HG03039 (cell line): ENCODE results near the gene CNMD.
"Not testable (repeated sequence)": the region's sequence is repeated elsewhere in the genome, so short reads cannot be mapped to it uniquely, and the experiment has no call there.

Experiments used
- ATAC-seq: cut with Tn5 transposase; IDR thresholded peaks from one replicate; pipeline ENCODE4 v1.9.1; 2021; ENCODE audit warnings: mild to moderate bottlenecking, moderate library complexity; ENCODE audit not compliant: unreplicated experiment

The CNMD gene

GRCh38 chr13:52746141-52746540 is 6.5 kb upstream of the CNMD start:
- ATAC-seq = no peak

GRCh38 chr13:52744842-52745375 is 5.3 kb upstream of the CNMD start:
- no peak for ATAC-seq

- no peak for ATAC-seq
Observed at GRCh38 chr13:52743988-52744387, 4.4 kb upstream of the CNMD start.

DNA sequence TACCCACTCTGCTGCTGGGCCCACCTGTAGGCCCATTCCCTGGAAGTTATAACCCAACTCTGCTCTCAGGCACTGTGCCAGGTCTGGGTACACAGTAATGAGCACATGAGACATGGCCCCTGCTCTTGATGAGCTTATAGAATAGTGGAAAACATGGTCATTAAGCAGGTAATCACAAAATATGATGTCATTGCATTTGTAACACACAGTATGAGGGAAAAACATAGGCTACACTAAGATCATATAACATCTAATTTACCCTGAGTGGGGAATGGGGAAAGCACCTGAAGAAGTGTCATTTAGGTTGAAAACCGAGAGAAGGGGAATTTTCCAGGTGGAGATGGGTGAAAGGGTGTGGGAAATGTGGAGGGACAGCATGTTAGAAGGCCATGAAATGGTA is 3.9 kb upstream of the CNMD start:
- no peak for ATAC-seq

DNA sequence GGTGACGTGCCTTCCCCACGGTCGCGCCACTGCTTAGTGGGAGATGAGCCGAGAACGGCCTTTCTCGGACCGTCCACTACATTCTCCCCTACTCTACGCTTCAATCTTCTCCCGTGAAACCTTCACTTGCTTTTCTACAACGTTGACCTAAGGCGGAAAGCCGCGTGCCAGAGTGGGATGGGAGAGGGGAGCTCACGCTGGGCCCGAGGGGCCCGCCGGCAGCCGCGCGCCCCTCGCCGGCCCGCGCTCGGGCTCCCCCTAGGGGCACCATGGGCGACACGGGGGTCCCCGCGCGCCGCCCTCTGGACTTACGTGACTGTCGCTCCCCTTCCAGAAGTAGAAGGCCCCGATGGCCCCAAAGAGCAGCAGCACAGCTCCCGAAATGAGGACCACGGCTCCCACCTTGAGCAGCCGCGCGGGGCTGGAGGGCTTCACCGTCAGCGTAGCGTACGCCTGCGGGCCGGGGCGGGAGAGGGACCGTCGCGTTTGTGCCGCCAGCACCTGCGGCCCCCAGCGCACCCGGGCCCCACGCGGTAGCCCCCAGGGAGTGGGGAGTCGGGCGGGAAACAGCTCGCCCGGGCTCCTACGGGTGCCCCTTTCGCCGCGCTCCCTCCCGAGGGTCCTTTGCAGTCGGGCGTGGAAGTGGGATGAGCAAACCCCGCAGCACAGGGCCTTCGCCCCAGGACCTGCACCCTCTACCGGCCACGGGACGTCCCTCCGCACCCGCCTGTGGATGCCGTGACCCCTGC is 727 bp downstream of the CNMD start:
- no peak for ATAC-seq

- ATAC-seq = no peak
Observed at GRCh38 chr13:52737965-52738364, 1.7 kb downstream of the CNMD start.

- ATAC-seq = no peak
Observed at GRCh38 chr13:52737451-52737850, 2.2 kb downstream of the CNMD start.

GRCh38 chr13:52736891-52737290 is 2.7 kb downstream of the CNMD start:
- ATAC-seq = no peak

DNA sequence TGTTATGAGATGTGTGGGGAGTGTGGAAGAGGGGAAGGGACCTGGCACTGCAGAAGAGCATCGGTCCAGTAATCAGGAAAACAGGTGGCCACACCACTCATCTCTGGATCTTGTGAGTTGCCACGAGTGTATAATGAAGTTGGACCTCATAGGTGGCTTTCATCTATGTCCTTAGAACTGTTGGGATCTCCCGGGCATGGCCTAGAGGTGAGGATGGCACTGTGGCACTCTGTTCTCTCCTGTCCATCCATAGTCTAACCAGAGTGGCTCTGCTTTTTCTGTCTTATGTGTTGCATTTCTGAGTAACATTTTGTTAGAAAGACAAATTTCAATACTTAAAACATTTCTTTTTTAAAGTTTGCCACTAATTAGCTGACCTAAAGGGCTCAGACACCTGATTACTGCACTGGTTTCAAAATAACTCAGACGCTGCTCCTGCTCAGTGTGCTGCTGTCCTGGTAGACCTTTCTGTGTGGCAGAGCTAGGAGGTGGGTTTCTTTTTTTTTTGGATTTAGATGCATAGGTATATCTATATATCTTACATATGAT is 5.5 kb downstream of the CNMD start:
- no peak for ATAC-seq

- ATAC-seq = no peak
Observed at GRCh38 chr13:52726258-52726657, 13.4 kb downstream of the CNMD start.

GRCh38 chr13:52725302-52725701 is 14.3 kb downstream of the CNMD start:
- no peak for ATAC-seq

GRCh38 chr13:52723181-52723580 is 16.4 kb downstream of the CNMD start:
- no peak for ATAC-seq

DNA sequence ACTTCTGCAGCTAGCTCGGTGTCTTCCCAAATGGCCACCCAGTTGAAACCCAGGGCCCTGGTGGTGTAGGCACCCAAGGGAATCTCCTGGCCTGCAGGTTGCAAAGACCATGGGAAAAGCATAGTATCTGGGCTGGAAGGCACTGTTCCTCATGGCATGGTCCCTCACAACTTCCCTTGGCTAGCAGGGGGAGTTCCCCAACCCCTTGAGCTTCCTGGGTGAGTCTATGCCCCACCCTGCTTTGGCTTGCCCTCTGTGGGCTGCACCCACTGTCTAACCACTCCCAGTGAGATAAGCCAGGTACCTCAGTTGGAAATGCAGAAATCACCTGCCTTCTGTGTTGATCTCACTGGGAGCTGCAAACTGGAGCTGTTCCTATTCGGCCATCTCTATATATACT is 18.3 kb downstream of the CNMD start:
- ATAC-seq = not testable (repeated sequence)

DNA sequence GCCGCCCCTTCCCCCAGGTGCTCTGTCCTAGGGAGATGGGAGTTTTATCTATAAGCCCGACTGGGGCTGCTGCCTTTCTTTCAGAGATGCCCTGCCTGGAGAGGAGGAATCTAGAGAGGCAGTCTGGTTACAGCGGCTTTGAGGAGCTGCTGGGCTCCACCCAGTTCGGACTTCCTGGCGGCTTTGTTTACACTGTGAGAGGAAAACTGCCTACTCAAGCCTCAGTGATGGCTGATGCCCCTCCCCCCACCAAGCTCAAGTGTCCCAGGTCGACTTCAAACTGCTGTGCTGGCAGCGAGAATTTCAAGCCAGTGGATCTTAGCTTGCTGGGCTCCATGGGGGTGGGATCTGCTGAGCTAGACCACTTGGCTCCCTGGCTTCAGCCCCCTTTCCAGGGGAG is 18.7 kb downstream of the CNMD start:
- not testable (repeated sequence) for ATAC-seq

GRCh38 chr13:52713894-52714293 is 25.7 kb downstream of the CNMD start:
- ATAC-seq = no peak

- ATAC-seq = no peak
Observed at GRCh38 chr13:52712385-52712784, 27.2 kb downstream of the CNMD start.

GRCh38 chr13:52711286-52711685 is 28.3 kb downstream of the CNMD start:
- no peak for ATAC-seq

- not testable (repeated sequence) for ATAC-seq
Observed at GRCh38 chr13:52708266-52708665, 31.4 kb downstream of the CNMD start.

GRCh38 chr13:52707375-52707774 is 32.2 kb downstream of the CNMD start:
- ATAC-seq = no peak

DNA sequence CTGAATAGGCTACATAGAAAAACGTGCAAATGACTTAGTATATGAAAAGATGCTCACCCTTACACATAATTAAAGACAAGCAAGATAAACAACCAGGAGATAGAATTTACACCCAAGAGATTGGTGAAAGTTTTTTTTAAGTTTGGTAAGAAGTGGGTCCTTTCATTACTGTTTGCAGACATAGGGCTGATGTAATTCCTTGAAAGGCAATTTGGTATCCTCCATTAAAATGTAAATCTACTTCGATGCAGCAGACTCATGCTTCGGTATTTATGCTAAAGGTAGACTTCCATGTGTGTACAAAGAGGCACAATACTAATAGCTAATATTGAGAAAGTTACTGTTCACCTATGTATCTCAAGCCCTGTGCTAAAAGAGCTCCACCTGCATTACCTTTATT is 33.5 kb downstream of the CNMD start:
- no peak for ATAC-seq

GRCh38 chr13:52703482-52703881 is 36.1 kb downstream of the CNMD start:
- no peak for ATAC-seq

DNA sequence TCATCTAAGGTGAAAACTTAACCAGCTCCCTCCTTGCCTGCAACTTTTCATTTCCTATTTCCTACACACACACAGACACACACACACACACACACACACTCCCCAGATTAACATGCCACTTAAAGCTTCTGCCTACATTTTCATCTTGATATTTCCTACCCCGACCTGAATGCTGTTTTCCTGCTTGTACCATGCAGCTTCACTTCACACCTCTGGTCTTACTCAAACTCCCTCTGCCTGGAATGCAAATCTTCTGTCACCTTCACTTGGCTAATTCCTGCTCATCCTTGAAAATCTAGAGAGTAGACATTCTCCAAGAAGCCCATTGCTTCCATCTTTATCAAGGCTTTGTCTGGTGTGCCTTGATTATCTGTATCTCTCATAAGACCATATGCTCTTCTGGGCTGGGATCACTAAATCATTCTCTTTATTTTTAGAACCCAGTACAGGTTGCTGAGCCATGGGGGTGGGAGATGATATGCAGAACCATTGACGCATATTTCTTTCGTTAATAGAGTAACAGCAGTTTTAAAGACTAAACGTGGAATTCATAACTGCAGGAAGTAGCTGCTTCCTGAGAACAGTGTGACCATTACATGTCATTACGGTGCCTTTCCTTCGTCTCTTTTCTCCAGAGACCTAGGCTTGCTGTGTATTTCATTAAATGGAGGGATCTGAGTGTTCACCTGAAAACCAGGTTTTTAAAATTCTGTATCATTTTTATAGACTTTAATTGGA is 37.7 kb downstream of the CNMD start:
- no peak for ATAC-seq
